ENCODE data around the gene NFIC.

GRCh38 chr19:3448616-3449334 is 82.4 kb downstream of the NFIC start:
- TF ChIP-seq, protein P1, sequence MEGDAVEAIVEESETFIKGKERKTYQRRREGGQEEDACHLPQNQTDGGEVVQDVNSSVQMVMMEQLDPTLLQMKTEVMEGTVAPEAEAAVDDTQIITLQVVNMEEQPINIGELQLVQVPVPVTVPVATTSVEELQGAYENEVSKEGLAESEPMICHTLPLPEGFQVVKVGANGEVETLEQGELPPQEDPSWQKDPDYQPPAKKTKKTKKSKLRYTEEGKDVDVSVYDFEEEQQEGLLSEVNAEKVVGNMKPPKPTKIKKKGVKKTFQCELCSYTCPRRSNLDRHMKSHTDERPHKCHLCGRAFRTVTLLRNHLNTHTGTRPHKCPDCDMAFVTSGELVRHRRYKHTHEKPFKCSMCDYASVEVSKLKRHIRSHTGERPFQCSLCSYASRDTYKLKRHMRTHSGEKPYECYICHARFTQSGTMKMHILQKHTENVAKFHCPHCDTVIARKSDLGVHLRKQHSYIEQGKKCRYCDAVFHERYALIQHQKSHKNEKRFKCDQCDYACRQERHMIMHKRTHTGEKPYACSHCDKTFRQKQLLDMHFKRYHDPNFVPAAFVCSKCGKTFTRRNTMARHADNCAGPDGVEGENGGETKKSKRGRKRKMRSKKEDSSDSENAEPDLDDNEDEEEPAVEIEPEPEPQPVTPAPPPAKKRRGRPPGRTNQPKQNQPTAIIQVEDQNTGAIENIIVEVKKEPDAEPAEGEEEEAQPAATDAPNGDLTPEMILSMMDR (IDR thresholded peaks at IDR 0.05 in 2 of 3, conservative IDR thresholded peaks at IDR 0.05 in 1 of 3; ENCODE audit: control insufficient read depth in 2 of 3, extremely low read depth in 1 of 3, insufficient read depth in 1 of 3, low read depth in 3 of 3, low read length in 3 of 3) = no peak
- TF ChIP-seq BCLAF1 (IDR thresholded peaks at IDR 0.05) (no peak), ZNF384 (IDR thresholded peaks at IDR 0.05; ENCODE audit: borderline replicate concordance, low read depth, low read length) (no peak), MAX (IDR thresholded peaks at IDR 0.05; ENCODE audit: low read depth, low read length) (no peak), YY1 (IDR thresholded peaks at IDR 0.05; ENCODE audit: low read depth, low read length) (no peak), POLR2AphosphoS2 (IDR thresholded peaks at IDR 0.05; ENCODE audit: low read depth, low read length) (no peak), ZBTB33 (IDR thresholded peaks at IDR 0.05) (no peak), EZH2 (IDR thresholded peaks at IDR 0.05; ENCODE audit: borderline replicate concordance, control insufficient read depth, low read depth, low read length) (no peak)
- TF ChIP-seq, protein P2, sequence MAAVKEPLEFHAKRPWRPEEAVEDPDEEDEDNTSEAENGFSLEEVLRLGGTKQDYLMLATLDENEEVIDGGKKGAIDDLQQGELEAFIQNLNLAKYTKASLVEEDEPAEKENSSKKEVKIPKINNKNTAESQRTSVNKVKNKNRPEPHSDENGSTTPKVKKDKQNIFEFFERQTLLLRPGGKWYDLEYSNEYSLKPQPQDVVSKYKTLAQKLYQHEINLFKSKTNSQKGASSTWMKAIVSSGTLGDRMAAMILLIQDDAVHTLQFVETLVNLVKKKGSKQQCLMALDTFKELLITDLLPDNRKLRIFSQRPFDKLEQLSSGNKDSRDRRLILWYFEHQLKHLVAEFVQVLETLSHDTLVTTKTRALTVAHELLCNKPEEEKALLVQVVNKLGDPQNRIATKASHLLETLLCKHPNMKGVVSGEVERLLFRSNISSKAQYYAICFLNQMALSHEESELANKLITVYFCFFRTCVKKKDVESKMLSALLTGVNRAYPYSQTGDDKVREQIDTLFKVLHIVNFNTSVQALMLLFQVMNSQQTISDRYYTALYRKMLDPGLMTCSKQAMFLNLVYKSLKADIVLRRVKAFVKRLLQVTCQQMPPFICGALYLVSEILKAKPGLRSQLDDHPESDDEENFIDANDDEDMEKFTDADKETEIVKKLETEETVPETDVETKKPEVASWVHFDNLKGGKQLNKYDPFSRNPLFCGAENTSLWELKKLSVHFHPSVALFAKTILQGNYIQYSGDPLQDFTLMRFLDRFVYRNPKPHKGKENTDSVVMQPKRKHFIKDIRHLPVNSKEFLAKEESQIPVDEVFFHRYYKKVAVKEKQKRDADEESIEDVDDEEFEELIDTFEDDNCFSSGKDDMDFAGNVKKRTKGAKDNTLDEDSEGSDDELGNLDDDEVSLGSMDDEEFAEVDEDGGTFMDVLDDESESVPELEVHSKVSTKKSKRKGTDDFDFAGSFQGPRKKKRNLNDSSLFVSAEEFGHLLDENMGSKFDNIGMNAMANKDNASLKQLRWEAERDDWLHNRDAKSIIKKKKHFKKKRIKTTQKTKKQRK (IDR thresholded peaks at IDR 0.05; ENCODE audit: low read depth, low read length) = no peak
